Keratinocyte (primary cell): ENCODE measurements around the gene SUSD4.

Experiments used
- CTCF ChIP-seq, 3 experiments: IDR thresholded peaks in 1 of 3; conservative IDR thresholded peaks in 1 of 3; optimal IDR thresholded peaks in 1 of 3; 2 replicates in 2 of 3; 3 replicates in 1 of 3; pipeline versions ENCODE3 to v1.5.1; 2011; ENCODE audit warnings: low read length in 3 of 3, mild to moderate bottlenecking in 3 of 3, moderate library complexity in 2 of 3, control low read depth in 1 of 3, inconsistent platforms in 1 of 3; ENCODE audit not compliant: insufficient read depth in 2 of 3; ENCODE audit errors: extremely low read depth in 1 of 3
- EZH2 ChIP-seq: IDR thresholded peaks from one replicate; pipeline ENCODE4 v1.6.1; 2012; ENCODE audit warnings: inconsistent platforms, mild to moderate bottlenecking, low read length, moderate library complexity

GRCh38 chr1:223222377-223222776 is 141.6 kb downstream of the SUSD4 start:
- TF ChIP-seq CTCF (optimal IDR thresholded peaks at IDR 0.05 in 1 of 3, IDR thresholded peaks at IDR 0.05 in 1 of 3, conservative IDR thresholded peaks at IDR 0.05 in 1 of 3; ENCODE audit: extremely low read depth in 1 of 3, insufficient read depth in 2 of 3, low read length in 3 of 3), result no peak
- TF ChIP-seq EZH2, result no peak
